Astrocyte of the cerebellum (primary cell): Measurements from ENCODE around the gene MTHFD2L.

ENCODE experiments used
- DNase-seq: peaks from one replicate; pipeline ENCODE4 v3.0.0-alpha.2; 2011; ENCODE audit warnings: low read depth
- H3K4me3 ChIP-seq: 2 replicates; pipeline ENCODE4 v1.5.1; 2011; ENCODE audit warnings: mild to moderate bottlenecking, low read depth, low read length, moderate library complexity
- in situ Hi-C: cut with HindIII; loops from 2 replicates; pipeline ENCODE4 v1.10.0; 2017; ENCODE audit warnings: low sequenced_read_pairs
- TF ChIP-seq, protein P1 (sequence below): IDR thresholded peaks from 2 replicates; pipeline ENCODE4 v1.5.1; 2012; ENCODE audit warnings: low read length, low read depth, moderate library complexity, mild to moderate bottlenecking; ENCODE audit errors: missing control alignments

The MTHFD2L gene

DNA sequence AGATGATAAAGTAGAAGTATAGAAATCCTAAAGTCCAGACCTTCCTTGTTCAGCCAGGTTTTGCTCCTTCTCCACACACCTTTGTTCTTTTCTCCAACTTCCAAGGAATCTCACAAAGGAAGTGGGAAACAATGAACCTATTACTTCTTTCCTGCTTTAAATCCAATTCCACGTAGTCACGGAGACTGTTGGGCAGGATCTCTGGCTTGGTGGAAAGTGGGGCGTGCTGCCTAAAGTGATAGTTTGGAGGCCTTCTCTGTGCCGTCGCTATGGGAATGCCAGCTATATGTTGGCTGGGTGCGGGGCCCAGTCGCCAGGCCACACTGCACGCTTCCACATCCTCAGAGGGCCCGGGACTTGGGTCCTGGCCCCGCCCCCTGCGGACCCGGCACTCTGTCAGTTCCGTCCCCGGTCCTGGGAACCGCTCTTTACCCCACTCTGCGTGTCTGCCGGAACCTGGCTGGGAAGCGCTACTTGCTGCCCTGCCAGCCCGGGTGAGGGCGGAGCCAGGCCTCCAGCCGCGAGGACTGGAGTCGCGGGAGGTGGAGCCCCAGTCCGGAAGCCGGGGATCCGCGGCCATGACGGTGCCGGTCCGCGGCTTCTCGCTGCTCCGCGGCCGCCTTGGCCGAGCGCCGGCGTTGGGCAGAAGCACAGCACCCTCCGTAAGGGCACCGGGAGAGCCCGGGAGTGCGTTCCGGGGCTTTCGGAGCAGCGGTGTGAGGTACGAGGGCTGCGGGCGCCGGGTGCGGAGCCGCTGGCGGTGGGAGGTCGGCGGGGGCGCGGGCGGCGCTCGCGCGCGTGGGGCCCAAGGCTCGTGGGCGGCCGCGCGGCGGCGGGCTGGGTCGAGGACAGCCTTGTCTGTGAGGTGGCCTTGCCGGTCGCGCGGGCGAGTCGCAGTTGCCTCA is at the start of gene MTHFD2L:
TSS of gene MTHFD2L (plus strand) at position 558 of the 905 bp plus-strand sequence. CDS start at position 579, 21 bp downstream.
- in situ Hi-C loops: no loop called here
- TF ChIP-seq, protein P1, sequence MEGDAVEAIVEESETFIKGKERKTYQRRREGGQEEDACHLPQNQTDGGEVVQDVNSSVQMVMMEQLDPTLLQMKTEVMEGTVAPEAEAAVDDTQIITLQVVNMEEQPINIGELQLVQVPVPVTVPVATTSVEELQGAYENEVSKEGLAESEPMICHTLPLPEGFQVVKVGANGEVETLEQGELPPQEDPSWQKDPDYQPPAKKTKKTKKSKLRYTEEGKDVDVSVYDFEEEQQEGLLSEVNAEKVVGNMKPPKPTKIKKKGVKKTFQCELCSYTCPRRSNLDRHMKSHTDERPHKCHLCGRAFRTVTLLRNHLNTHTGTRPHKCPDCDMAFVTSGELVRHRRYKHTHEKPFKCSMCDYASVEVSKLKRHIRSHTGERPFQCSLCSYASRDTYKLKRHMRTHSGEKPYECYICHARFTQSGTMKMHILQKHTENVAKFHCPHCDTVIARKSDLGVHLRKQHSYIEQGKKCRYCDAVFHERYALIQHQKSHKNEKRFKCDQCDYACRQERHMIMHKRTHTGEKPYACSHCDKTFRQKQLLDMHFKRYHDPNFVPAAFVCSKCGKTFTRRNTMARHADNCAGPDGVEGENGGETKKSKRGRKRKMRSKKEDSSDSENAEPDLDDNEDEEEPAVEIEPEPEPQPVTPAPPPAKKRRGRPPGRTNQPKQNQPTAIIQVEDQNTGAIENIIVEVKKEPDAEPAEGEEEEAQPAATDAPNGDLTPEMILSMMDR: no peak
- peak; percentile 66 for DNase-seq
- H3K4me3 ChIP-seq: peak within 1 kb of the TSS; percentile 61

GRCh38 chr4:74108457-74109115 is 49.3 kb upstream of the MTHFD2L start:
- no peak overlapping the region for H3K4me3 ChIP-seq
- in situ Hi-C loops: no loop called here
- DNase-seq: no peak
- TF ChIP-seq, protein P1: no peak

DNA sequence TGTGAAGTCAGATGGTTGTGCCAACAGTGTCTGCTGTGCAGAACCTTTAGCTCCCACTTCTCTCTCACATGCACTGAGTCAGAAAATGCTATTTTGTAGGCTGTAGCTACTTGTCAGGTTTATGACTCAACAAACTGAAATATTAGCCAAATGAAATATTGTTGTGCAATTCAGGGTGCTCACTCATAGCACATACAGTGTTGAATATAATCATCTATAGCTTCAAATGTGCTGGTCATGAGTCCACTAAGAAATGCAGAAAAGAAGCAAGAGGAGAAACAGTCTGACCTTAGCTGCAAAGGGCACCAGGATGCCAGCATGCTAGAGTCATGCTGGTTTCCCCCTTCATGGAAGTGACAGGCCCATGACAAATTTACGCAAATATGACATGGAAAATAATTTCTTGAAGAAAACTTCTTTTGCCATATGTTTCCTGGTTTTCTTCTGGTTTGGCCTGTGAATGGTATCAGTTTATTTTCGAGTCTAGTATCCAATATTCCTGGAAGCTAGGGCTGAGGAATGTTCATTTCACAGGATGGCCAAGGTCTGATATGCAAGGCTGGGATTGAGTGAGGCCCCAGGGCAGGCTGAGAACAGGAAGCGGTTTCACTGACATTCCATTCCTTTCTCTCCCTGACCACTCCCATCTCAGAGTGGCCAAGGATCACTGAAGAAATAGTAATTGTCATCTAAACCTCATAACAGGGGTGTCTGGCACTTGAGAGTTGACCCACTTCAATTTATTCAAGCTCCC is 48.6 kb upstream of the MTHFD2L start:
- in situ Hi-C loops: no loop called here
- H3K4me3 ChIP-seq: no peak overlapping the region
- peak; percentile 89 for DNase-seq
- TF ChIP-seq, protein P1: no peak

- DNase-seq: peak; percentile 87
- in situ Hi-C loops: no loop called here
- no peak overlapping the region for H3K4me3 ChIP-seq
- TF ChIP-seq, protein P1: no peak
Observed at GRCh38 chr4:74109870-74110605, 47.9 kb upstream of the MTHFD2L start.

DNA sequence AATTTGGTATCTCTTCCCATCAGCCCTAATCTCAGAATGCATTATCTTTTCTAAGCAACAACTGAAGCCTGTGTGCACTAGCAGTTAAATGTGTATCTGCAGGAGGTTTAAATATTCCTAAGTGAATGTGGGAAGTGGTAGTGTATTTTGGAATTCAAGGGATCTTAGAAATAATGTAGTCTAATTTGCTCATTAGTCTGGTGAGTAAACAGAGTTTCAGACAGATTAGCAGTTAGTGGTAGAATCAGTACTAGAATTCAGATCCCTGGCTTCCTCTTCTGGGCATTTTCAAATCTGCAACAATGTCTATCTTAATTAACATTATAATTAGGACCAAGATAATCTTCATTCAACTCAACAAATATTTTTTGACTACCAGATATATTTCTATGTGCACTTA is 47.2 kb upstream of the MTHFD2L start:
- no peak overlapping the region for H3K4me3 ChIP-seq
- in situ Hi-C loops: no loop called here
- TF ChIP-seq, protein P1: no peak
- DNase-seq: no peak
